Measurements from ENCODE around the gene ROR1.

The ROR1 gene

GRCh38 chr1:64082459-64082858 lies 308.6 kb downstream of the ROR1 start:
- no peak for DNase-seq
- H3F3A ChIP-seq (ENCODE audit: insufficient read depth, low read length) = no peaks in the 10 kb centered on the region
- no peak overlapping the region for H3K9ac ChIP-seq (ENCODE audit: low read length)
- no peak overlapping the region for H2AFZ ChIP-seq (ENCODE audit: low read length)
- H3K4me3 ChIP-seq (ENCODE audit: low read length) = no peak overlapping the region
- H3K27ac ChIP-seq (ENCODE audit: low read length) = no peak overlapping the region
- H3K79me2 ChIP-seq (ENCODE audit: low read length) = no peaks in the 10 kb centered on the region
- no peaks in the 10 kb centered on the region for H4K20me1 ChIP-seq (ENCODE audit: insufficient read depth, low read length)
- no peak overlapping the region for H3K4me2 ChIP-seq (ENCODE audit: low read depth, low read length)
- no peaks in the 10 kb centered on the region for H3K27me3 ChIP-seq (replicated peaks; ENCODE audit: insufficient read depth, low read length)
- H3K4me1 ChIP-seq (ENCODE audit: low read length) = no peaks in the 10 kb centered on the region
- no peaks in the 10 kb centered on the region for H3K9me3 ChIP-seq (replicated peaks; ENCODE audit: insufficient read depth, low read length)
- no peak for TF ChIP-seq EZH2phosphoT487 (IDR thresholded peaks at IDR 0.05; ENCODE audit: low read length)
- TF ChIP-seq EZH2 (optimal IDR thresholded peaks at IDR 0.05; ENCODE audit: low read depth, low read length) = no peak
- no peak for TF ChIP-seq CTCF (IDR thresholded peaks at IDR 0.05; ENCODE audit: low read length)
- H3K36me3 ChIP-seq (replicated peaks; ENCODE audit: insufficient read depth, low read length) = no peaks in the 10 kb centered on the region
- H3K9me2 ChIP-seq (replicated peaks; ENCODE audit: insufficient read depth, low read length) = no peaks in the 10 kb centered on the region

- Histone ChIP-seq H3K27ac (ENCODE audit: low read length) (no peak overlapping the region), H3K36me3 (replicated peaks; ENCODE audit: insufficient read depth, low read length) (no peaks in the 10 kb centered on the region), H3K4me1 (ENCODE audit: low read length) (no peaks in the 10 kb centered on the region), H2AFZ (ENCODE audit: low read length) (no peak overlapping the region), H3K4me3 (ENCODE audit: low read length) (no peak overlapping the region), H3K9ac (ENCODE audit: low read length) (no peak overlapping the region), H3F3A (ENCODE audit: insufficient read depth, low read length) (no peaks in the 10 kb centered on the region), H3K9me3 (replicated peaks; ENCODE audit: insufficient read depth, low read length) (no peaks in the 10 kb centered on the region), H3K79me2 (ENCODE audit: low read length) (no peaks in the 10 kb centered on the region), H4K20me1 (ENCODE audit: insufficient read depth, low read length) (no peaks in the 10 kb centered on the region), H3K9me2 (replicated peaks; ENCODE audit: insufficient read depth, low read length) (no peaks in the 10 kb centered on the region), H3K4me2 (ENCODE audit: low read depth, low read length) (no peak overlapping the region), H3K27me3 (replicated peaks; ENCODE audit: insufficient read depth, low read length) (no peaks in the 10 kb centered on the region)
- DNase-seq = no peak
- no peak for TF ChIP-seq CTCF (IDR thresholded peaks at IDR 0.05; ENCODE audit: low read length)
- no peak for TF ChIP-seq EZH2 (optimal IDR thresholded peaks at IDR 0.05; ENCODE audit: low read depth, low read length)
- no peak for TF ChIP-seq EZH2phosphoT487 (IDR thresholded peaks at IDR 0.05; ENCODE audit: low read length)
Observed at GRCh38 chr1:64084451-64084850, 310.6 kb downstream of the ROR1 start.

- Histone ChIP-seq H3K4me2 (ENCODE audit: low read depth, low read length) (no peak overlapping the region), H3K9me3 (replicated peaks; ENCODE audit: insufficient read depth, low read length) (no peaks in the 10 kb centered on the region), H3F3A (ENCODE audit: insufficient read depth, low read length) (no peaks in the 10 kb centered on the region), H3K9me2 (replicated peaks; ENCODE audit: insufficient read depth, low read length) (no peaks in the 10 kb centered on the region), H3K9ac (ENCODE audit: low read length) (no peak overlapping the region), H2AFZ (ENCODE audit: low read length) (no peak overlapping the region), H4K20me1 (ENCODE audit: insufficient read depth, low read length) (no peaks in the 10 kb centered on the region), H3K36me3 (replicated peaks; ENCODE audit: insufficient read depth, low read length) (no peaks in the 10 kb centered on the region), H3K4me1 (ENCODE audit: low read length) (no peaks in the 10 kb centered on the region), H3K27ac (ENCODE audit: low read length) (no peak overlapping the region), H3K27me3 (replicated peaks; ENCODE audit: insufficient read depth, low read length) (no peaks in the 10 kb centered on the region), H3K79me2 (ENCODE audit: low read length) (no peaks in the 10 kb centered on the region), H3K4me3 (ENCODE audit: low read length) (no peak overlapping the region)
- TF ChIP-seq EZH2 (optimal IDR thresholded peaks at IDR 0.05; ENCODE audit: low read depth, low read length) (no peak), EZH2phosphoT487 (IDR thresholded peaks at IDR 0.05; ENCODE audit: low read length) (no peak), CTCF (IDR thresholded peaks at IDR 0.05; ENCODE audit: low read length) (no peak)
- no peak for DNase-seq
Observed at GRCh38 chr1:64087768-64088167, 314.0 kb downstream of the ROR1 start.
